Stomach (tissue), 4 donors: Measurements from ENCODE around the gene DOLK.

Source experiments
- CTCF ChIP-seq, 7 experiments: fragments of 450-650 bp in 4 of 7; fragments of 200-600 bp in 3 of 7; sonication (generic) in 3 of 7; IDR thresholded peaks; one replicate each; pipeline ENCODE4 v1.5.1; 2016 to 2019; ENCODE audit warnings: antibody characterized with exemption in 7 of 7, control low read depth in 2 of 7, mild to moderate bottlenecking in 1 of 7
- POLR2A ChIP-seq, 4 donors: fragments of 450-650 bp; IDR thresholded peaks; one replicate each; pipeline ENCODE4 v1.6.1; 2016; ENCODE audit warnings: antibody characterized with exemption in 4 of 4, control low read depth in 2 of 4, mild to moderate bottlenecking in 1 of 4, moderate library complexity in 1 of 4
- POLR2AphosphoS5 ChIP-seq, 3 donors: sonication (generic); formaldehyde crosslinking; IDR thresholded peaks; one replicate each; pipeline ENCODE4 v1.6.1; 2016; ENCODE audit warnings: antibody characterized with exemption in 3 of 3

GRCh38 chr9:128921881-128922763 lies 25.3 kb downstream of the DOLK start:
- TF ChIP-seq POLR2AphosphoS5 (IDR thresholded peaks at IDR 0.05) (no peak), CTCF (IDR thresholded peaks at IDR 0.05) (peak in 1 of 7 experiments; percentile 6), POLR2A (IDR thresholded peaks at IDR 0.05) (no peak)
